HG03342 (cell line): ENCODE measurements around the gene TAL1.
"Not testable (repeated sequence)": the region's sequence is repeated elsewhere in the genome, so short reads cannot be mapped to it uniquely, and the experiment has no call there.

Source experiments
- ATAC-seq: cut with Tn5 transposase; IDR thresholded peaks from one replicate; pipeline ENCODE4 v1.9.1; 2021; ENCODE audit warnings: mild to moderate bottlenecking, moderate library complexity; ENCODE audit not compliant: unreplicated experiment

Gene TAL1

DNA sequence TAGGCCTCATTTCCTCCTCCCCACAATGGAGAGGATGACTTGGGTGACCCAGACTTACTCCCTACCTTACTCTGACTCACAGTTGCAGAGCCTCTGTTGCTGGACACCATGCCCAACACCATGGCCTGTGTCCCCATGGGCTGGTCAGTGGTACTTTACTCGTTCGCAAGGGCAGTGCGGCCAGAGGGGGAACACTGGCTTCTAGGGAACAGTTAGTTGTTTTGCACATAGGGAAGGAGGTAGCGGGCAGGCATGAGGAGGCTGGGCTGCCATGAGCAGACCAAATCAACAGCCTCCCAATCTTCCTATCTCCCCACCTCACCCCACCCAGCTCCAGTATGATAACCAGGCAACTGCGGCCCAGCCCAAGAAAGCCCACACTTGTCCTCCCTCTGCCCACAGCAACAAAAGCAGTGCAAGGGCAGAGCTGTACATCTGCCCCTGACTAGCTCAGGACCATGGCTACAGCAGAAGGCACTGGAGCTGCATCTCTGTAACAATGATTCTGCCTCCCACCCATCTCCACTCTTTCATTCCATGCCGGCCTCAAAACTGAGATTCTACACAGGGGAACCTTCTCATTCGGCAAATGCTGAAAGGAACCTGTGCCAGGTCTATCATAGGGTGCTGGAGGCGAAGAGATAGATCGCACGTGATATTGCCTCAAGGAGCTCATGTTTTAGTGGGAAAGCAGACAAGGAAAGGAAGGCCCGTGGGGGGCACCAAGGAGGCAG lies 18.6 kb downstream of the TAL1 start:
- ATAC-seq, result no peak

- ATAC-seq, result no peak
Observed at GRCh38 chr1:47212636-47213229, 19.3 kb downstream of the TAL1 start.

DNA sequence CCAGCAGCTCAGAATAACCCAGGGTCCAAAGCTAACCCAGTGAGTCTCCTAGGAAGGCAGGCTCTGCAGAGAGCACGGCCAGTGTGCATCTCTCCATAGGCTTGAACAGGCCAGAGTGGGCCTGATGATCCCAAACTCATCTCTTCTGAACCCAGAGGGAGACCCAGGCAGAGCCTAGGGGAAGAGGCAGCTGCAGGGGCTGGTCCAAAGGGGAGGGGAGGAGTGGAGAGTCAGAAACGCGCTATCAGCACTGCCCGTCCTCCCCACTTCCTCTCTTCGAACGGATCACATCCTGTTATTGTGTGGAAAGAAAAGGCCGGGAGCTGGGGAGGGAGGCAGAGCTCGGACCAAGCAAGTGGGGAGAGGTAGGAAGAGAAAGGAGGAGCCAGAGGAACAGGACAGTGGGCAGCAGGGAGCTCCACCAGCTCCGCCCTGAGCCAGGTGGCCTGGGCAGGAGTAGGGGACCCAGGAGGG lies 20.2 kb downstream of the TAL1 start:
- no peak for ATAC-seq

GRCh38 chr1:47210666-47211065 lies 21.4 kb downstream of the TAL1 start:
- no peak for ATAC-seq

- no peak for ATAC-seq
Observed at GRCh38 chr1:47209725-47210325, 22.2 kb downstream of the TAL1 start.

DNA sequence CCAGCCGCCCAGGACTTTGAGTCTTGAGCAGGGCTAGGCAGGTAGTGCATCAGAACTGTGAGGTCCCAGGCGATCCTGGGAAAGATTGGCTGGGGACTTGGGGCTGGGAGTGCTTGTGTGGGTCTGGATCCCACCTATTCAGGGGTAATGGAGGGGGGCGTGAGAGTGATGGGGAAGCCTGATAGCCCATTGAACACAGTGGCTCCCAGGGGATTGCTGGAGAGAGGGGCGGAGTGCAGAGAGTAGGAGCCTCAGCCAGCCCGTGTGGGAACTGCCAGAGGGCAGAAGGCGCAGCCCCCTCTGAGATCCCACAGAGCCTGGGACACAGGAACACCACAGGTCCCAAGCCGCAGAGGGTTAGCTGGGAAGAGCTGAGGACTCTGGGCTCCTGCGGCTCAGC lies 22.9 kb downstream of the TAL1 start:
- ATAC-seq, result no peak

- ATAC-seq, result no peak
Observed at GRCh38 chr1:47208374-47208850, 23.6 kb downstream of the TAL1 start.

GRCh38 chr1:47207803-47208373 lies 24.1 kb downstream of the TAL1 start:
- no peak for ATAC-seq

- ATAC-seq, result no peak
Observed at GRCh38 chr1:47205918-47206317, 26.1 kb downstream of the TAL1 start.

- not testable (repeated sequence) for ATAC-seq
Observed at GRCh38 chr1:47203504-47203903, 28.5 kb downstream of the TAL1 start.

DNA sequence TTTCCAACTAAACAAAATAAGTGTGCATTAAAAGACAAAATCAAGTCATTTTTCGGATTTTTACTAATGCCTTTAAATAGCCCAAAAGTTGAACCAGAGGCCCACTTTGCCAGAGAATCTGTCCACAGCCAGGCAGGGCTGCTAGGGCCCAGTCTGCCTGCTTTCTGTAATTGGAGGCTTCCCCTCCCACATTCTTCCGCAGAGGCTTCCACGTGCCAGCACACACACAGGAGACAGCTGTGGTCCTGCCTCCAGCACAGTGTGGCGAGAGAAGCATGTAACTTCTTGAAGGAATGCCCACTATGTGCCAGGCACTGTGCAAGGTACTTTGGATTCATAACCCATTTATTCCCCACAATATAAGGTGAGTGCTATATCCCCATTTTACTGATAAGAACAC lies 30.8 kb downstream of the TAL1 start:
- ATAC-seq, result no peak

- ATAC-seq, result no peak
Observed at GRCh38 chr1:47198214-47198613, 33.8 kb downstream of the TAL1 start.

DNA sequence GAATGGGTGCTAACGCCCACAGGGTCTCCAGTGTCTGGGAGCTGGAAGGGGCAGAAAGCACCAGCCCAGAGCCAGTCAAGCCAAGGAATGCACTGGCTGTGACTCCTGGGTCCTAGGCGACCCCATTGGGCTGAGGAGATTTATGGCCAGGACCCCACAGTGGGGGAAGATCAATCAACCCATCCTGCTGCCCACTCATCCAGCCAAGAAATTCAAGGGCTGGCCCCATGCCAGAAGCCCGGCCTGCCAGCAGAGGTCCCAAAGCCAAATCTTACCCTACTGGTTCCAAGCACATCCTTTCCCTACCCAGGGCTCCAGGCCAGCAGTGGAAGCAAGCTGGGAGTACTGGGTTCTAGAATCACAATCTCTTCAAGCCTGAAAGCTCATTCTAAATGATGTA lies 35.4 kb downstream of the TAL1 start:
- ATAC-seq, result no peak

DNA sequence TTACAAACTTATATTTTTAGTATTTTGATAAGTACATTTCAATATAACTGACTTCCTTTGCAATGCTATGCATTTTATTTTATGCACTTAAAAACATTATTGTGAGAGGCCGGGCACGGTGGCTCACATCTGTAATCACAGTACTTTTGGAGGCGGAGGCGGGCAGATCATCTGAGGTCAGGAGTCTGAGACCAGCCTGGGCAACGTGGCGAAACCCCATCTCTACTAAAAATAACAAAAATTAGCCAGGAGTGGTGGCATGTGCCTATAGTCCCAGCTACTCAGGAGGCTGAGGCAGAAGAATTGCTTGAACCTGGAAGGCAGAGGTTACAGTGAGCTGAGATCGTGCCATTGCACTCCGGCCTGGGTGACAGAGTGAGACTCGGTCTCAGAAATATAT lies 36.0 kb downstream of the TAL1 start:
- ATAC-seq, result not testable (repeated sequence)

GRCh38 chr1:47194311-47194710 lies 37.7 kb downstream of the TAL1 start:
- no peak for ATAC-seq

DNA sequence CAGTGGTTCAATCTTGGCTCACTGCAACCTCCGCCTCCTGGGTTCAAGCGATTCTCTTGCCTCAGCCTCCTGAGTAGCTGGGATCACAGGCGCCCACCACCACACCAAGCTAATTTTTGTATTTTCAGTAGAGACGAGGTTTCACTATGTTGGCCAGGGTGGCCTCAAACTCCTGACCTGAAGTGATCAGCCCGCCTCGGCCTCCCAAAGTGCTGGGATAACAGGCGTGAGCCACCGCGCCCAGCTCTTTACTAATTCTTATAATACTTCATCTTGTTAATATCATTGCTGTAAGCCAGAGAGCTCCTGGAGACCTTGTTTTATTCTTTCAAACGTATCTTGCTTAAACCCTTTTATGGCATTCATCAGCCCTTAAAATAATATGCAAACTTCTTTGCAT lies 38.5 kb downstream of the TAL1 start:
- ATAC-seq, result not testable (repeated sequence)

DNA sequence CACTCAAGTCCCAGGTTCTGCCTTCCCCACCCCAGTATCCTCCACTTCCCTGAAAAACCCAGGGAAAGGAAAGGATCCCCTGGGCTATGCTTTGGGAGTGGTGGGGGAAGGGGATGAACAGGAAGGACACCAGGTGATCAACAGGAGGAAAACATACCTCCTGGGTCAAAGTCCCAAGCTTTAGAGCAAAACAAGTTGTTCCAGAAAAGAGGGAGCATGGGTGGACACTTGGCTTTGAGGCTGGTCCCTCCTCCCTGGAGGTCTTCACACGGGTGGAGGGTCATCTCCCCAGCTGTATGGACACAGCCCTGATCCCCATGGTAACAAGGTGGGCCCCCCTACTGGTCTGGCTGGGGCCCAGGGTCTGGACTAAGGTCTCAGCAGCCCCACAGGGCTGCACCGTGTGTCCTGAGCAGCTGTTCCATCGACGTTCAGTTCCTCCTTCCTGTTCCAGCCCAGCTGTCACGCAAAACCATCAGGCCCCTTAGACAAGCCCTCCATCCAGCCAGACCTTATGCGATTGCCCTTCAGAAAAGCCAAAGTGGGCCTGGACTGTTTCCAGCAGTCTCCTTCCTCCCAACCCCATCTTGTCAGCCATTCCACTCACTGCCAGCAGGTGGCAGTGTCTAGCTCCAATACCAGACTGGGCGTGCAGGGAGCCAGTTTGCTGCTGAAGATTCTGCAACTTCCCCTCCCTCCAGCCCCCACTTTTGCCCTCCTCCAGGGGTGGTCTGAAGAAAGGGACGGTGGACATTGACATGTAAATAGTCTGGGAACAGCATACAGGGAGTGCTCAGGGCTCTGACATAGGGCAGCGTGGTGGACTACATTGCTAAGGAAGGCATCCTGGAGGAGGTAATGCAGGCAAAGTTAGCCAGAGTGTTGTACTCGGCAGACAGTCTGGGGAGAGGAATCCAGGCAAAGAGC lies 39.3 kb downstream of the TAL1 start:
- peak; percentile 65 for ATAC-seq

DNA sequence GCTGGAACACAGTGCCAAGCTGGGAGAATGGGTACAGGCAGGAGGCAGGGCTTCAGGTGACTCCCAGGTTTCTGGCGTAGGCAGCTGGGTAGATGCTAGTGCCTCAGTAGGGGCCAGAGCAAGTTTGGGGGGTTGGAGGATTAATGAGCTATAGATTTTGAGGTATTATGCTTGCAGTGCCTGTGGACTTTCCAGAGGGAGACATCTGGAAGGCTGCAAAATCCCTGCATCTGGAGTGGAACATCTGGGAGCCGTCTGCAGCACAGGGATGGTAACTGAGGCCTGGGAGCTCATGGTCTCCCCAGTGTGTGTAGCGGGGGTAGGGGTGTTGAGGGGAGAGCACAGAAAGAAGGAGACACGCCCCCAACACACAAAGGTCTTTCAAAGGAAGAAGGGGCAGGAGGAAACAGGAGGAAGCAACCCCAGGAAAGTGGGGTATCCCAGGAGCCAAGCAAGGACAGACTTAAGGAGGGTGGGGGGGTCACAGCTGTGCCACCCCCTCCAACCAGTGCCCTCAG lies 40.0 kb downstream of the TAL1 start:
- no peak for ATAC-seq

GRCh38 chr1:47190857-47191256 lies 41.2 kb downstream of the TAL1 start:
- no peak for ATAC-seq

- no peak for ATAC-seq
Observed at GRCh38 chr1:47190509-47190855, 41.5 kb downstream of the TAL1 start.
